Stimulated activated CD8-positive, alpha-beta memory T cell treated with anti-CD3 and anti-CD28 coated beads, Interleukin-15, amount 100 ng/mL, for 24 hours (primary cell): ENCODE results near the gene TUBA4A.
"Not testable (repeated sequence)": the region's sequence is repeated elsewhere in the genome, so short reads cannot be mapped to it uniquely, and the experiment has no call there.

Source experiments
- DNase-seq: peaks from one replicate; pipeline ENCODE4 v3.0.0-alpha.2; 2020; ENCODE audit warnings: low read depth

TUBA4A gene

DNA sequence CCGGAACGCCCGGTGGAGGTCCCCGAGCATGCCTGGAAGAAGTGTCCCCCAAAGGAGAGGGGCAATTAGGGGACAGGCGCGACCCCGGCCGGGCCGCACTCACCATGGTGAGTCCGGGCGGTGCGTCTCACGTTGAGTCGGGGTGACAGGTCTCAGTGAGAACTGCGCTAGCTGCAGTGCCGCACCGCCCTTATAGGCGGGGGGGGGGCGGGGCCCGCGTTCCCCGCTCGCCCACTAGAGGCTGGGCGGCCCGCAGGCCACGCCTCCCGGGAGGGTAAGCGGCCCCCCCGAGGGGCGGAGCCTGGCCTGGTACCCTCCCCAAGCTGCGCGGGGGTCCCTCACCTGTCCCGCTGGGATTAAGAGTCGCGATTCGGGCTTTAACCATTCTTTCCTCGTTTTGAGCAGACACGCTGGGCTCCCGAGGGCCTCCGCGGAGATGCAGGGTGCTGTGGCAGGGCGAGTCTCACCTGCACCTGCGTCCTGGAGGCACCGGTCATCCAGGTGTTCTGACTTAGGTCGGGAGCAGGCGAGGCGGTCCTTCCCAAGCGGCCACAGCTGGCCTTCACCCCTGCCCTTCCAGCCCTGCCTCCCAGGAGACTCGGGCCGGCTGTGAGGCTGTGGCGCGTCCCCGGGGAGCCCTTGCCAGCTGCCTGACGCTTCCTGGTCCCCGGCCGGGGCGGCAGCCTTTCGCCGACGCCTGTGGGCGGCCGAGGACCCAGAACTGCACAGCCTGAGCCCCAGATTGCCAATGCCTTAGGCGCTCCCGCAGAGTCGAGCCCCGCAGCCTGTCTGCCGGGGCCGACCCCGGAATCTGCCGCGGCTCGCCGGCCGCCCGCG, at the start of gene TUBA4A:
Gene TUBA4A, minus strand, starts transcription at position 166 of the 837 bp plus-strand sequence. Its CDS starts 60 bp downstream, at position 106.
- peak; percentile 74 for DNase-seq

DNA sequence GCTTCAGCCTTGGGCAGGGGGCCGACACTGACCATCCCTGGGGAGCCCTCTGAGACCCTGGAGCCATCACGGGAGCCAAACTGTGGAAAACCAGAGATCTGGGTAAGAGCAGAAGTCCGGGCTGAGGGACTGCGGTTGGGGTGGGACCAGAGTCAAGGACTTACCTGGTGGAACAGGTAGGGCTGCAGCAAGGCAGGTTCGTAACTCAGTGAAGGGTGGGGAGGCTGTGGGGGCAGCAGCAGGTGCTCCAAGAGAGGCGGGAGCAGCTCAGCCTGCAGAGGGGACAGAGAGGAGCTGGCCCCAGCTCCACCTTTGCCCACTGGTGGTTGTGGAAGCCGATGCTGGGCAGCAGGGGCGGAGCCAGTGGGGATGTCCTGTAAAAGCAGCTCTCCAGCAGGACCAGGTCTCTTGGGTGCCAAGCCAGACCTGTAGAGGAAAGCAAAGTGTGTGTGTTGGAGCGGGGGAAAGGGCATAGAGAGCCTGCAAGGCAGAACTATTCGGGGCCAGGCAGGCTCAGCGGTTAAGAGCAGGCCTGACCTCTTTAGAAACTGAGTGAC, 48.8 kb upstream of the TUBA4A start:
- no peak for DNase-seq

DNA sequence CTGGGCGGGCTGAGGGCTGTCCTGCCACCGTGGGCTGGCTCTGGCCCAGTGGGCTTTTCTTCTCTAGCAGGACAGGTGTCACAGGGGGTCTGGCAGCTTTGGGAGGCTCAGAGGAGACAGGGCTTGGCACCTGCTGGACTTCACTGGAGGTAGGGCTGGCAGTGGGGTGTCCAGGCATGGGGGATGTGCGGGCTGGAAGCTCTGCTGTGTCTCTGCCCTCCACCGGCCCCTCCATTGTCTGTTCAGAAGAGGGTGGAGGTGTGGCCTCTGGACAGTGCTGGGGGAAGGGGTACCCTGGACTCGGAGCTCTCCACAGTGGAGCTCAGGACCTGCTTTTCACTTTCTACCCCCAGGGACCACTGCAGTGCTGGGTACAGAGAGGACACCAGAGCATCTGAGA, 46.3 kb upstream of the TUBA4A start:
- DNase-seq: no peak

DNA sequence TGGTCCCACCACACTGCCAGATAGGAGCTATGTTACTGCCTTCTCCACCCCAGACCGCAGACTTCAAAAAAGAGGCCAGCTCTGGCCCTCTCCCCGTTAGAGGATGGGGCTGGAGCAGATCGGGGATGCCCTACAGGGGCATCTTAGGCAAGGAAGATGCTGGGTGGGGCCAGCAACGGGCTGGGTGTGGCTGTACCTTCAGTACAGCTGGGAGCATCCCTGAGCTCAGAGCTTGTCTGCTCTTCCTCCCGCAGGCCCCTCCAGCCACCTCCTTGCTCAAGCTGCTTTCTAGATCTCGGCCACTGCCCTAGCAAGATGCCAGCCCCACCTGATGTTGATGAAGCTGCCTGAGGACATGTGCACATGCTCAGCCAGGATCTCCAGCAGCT, 45.6 kb upstream of the TUBA4A start:
- DNase-seq: no peak

DNA sequence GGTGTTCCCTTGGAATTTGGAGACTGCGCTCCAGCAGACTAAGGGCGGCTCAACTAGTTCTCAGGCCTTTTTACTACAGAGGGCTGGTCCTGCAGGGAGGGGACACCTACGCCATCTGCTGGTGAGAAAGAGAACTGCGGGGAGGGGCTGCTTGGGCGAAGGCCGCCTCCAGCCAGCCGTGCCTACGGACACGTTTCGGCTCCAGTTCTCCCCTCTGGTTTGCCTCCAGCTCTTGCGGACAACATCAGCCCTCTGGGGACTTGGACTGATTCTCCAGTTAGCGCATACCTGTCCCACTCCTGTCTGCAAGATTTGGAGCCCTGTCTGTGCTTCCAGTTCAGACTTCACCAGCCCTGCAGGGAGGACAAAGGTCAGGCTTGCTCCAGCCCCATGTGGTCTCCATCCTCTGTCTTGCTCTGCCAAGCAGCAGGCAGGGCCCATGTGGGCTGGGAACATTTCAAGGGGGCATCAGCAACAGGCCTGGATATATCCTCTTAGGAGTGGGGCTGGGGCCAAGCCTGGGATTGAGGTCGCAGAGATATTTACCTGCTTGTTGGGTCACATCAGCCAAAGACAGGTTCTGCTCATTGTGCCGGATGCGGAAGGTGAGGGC, 45.1 kb upstream of the TUBA4A start:
- peak; percentile 88 for DNase-seq

DNA sequence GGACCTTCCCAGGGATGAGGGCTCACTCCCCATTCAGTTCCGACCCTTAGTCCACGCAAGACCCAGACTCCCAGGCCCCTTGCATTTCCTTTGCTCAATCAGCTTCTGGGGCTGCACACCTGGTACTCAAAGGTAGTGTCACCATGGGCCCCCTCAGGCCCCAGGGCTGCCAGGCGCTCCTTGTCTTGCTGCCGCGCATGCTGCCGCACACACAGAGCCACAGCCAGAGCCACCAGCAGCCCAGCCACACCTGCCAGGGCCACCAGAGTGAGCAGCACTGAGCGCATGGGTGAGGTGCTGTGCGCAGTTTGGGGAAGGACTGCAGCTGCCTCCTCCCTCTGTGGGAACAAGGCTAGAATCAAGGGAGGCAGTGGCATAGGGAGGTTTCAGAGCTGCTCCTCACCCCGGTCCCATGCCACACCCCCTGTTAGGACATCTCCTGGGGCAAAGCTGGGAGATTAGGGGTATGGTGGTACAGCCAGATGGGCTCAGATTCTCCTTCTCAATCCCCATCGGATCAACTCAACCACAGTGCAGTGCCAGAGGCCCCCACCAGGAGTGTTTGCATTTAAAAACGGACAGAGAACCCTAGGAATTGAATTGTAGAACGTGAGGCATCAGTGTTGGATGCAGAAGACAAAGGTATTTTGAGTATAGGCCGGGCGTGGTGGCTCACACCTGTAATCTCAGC, 44.2 kb upstream of the TUBA4A start:
- DNase-seq: no peak

DNA sequence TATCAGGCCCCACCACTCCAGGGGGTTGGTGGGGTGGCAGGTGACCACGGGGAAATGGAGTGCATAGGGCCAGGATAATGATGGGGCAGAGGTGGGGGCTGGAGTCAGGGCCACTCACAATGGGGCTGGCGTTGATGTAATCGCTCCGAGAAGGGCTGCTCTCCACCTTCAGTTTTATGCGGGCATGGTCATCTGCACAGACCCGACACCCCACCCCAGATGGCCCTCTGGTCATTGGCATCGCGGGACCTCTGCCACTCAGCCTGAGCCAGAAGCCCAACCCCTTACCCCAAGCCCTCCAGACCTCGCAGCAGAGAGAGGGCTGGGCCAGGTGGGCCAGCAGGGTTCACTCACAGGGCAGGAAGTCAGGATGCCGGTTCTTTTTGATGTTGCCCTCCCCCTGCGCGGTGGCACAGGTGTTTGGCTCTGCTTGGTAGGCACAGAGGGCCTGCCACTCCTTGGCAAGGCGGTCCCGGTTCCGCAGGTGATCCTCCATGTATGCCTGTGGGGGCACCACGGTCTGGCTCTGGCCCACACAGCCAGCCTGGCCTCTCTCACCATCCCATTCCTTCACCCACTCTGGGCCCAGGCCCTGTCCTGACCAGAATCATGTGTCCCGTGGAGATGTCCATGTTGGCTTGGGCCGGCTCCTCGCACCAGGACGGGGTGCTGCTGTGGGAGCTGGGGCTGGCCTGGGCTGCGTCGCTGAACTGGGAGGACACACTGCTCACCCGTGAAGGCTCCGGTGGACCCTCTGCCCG, 43.1 kb upstream of the TUBA4A start:
- no peak for DNase-seq

DNA sequence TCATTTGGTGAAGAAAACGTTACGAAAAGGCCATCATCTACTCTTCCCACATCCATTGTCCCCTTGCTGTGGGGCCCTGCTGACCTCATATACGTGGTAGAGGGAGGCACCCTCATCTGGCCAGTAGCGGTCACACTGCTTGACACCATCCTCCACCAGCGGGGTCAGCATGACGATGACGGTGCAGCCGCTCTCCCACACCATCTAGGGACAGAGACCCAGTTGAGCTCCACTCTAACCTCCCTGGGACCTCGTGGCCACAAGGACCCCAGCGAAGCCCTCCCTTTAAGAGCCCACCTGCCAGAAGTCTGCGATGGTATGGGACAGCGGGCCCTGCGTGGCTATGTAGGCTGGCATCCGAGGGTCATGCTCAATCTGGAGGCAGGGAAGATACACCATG, 42.4 kb upstream of the TUBA4A start:
- DNase-seq: no peak

DNA sequence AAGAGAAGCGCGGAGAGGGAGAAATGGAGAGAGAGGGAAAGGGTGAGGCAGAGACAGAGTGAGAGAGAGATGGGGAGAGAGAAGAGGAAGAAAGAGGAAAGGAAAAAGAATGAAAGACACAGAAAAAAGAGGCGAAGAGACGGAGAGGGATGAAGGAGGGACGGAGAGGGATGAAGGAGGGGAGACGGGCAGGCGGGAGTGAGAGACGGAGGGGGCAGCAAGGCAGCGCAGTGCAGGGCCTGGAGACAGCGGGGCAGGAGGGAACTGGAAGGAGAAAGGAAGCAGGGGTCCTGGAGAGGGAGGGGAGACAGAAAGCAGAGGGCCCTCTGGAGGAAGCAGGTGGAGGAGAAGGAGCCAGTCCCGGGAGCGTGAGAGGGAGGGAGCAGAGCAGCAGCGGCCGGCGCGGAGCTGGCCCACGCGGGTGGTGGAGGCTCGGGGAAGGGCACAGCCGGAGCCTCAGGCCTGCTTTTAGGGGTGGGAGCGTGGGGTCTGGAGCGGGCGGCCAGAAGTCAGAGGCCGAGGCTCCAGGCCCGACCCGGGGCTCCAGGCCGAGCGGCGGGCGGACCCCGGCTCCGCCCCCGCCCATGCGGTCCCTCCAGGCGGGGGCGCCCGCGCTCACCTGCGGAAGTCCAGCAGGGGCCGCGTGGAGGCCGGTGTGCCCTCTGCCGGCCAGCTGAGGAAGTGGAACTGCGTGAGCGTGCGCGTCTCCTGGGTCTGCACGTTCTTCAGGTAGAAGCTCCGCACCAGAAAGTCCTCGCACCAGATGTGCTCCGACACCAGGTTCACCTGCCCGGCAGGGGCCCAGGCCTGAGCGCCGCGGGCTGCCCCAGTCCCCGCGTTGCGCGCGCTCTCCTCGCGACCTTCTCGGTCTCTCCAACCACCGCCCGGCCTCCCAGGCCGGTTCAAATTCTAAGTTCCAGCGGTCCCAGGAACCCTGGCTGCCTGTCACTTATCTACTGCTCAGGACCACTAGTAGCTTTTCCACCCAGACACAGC, 40.9 kb upstream of the TUBA4A start:
- peak; percentile 81 for DNase-seq

DNA sequence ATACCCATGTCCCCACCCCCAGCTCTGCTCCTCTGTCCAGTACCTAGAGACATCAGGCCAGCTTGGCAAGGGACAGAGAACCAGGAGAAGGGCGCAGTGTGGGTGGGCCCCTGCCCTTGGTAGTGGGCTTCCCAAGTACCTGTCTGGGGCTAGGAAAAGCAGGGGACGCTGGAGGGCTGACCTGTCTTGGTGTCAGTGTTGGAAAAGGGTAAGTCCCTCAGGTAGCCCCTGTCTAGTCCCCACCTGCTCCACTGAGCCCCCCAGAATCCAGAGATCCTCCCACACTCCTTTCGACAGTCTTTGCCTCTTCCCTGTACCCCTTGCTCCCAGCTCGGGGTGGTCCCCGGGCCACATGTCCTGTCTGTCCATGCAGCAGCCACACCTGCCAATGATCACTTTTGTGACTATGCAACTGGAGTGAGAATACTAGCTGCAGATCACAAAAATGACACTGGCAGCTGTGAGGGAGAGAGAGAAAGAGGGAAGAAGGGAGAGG, 40.1 kb upstream of the TUBA4A start:
- no peak for DNase-seq

DNA sequence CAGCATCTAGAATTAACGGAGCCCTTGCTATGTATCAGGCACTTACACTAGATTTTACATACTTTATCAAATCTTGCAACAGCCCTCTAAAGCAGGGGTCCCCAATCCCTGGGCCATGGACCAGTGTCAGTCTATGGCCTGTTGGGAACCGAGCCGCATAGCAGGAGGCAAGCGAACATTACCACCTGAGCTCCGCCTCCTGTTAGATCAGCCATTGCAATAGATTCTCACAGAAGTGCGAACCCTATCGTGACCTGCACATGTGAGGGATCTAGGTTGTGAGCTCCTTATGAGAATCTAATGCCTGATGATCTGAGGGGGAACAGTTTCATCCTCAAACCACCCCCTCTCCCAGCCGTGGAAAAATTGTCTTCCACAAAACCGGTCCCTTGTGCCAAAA, 38.9 kb upstream of the TUBA4A start:
- no peak for DNase-seq

DNA sequence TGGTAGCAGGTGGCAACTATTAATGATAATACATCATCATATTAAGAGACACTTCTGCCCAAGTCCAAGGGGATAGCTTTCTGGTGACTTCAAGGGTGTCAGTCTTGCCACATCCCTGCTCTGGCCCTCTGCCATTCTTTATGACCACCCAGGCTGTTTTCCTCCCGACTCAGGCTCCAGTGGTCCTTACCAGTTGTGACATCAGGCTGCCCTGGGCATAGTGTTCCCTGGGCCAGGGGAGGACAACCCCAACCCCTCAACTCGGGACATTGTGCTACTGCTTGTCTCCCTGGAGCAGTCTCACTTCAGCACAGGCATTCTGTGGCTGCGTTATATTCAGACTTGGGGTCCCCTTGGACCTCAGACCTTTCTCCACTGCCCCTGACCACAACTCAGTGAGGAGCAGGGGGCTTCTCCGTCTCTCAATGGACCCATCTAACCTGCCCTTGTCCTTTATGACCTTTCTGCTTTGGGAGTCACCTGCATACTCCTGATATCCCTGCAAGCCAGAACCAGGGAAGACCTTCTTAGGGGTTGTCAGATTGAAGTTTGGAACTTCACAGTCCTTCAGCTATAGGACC, 38.3 kb upstream of the TUBA4A start:
- DNase-seq: no peak

DNA sequence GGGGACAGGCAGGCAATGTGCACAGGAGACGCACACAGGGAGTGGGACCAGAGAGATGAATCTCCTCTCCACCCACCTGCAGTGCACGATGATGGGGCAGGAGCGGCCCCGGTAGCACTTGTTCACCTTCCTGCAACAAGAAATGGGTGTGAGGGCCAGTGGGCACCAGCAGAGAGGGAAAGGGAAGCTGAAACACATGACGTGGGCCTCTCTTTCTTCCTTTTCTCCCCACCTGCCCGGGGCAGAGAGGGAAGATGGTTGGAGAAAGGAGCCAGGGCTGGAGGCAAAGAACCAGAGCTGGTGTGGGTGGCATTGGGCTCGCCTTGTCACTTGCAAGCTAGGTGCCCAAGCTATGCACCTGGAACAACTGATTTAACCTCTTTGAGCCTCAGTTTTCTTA, 37.7 kb upstream of the TUBA4A start:
- DNase-seq: no peak

DNA sequence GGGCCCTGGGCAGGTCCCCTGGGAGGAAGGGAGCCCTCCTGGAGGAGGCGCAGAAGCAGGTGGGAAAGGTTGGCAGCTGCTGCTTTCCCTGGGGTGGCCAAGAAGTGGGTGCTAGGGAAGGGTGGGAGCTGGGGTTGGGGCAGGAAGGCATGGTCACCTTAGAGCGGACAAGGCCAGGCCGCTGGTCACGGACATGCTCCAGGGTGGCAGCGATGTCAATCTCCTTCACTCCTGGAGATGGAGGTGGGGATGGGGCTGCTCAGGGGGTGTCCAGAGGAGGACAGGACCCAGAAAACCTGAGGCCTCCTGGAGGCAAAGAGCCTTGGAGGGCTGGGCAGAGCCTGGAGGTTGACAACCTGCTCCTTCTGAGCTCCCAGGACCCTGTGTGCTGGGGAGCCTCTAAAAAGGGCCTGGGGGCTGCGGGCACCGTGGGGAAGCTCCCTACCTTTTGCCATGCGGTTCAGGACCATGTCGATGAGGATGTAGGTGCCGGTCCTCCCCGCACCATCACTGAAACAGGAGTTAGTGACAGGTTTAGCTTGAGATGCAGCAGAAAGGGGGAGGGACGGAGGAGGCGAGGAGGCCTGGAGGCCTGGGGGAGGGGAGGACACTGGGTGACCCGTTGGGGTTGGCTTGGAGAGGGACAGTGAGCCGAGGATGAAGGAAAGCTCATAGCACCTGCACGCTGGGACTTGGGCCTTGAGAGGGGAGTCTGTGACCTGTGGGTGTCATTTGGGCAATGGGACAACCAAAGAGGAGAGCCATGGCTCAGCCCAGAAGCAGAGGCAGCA, 36.9 kb upstream of the TUBA4A start:
- DNase-seq: no peak

DNA sequence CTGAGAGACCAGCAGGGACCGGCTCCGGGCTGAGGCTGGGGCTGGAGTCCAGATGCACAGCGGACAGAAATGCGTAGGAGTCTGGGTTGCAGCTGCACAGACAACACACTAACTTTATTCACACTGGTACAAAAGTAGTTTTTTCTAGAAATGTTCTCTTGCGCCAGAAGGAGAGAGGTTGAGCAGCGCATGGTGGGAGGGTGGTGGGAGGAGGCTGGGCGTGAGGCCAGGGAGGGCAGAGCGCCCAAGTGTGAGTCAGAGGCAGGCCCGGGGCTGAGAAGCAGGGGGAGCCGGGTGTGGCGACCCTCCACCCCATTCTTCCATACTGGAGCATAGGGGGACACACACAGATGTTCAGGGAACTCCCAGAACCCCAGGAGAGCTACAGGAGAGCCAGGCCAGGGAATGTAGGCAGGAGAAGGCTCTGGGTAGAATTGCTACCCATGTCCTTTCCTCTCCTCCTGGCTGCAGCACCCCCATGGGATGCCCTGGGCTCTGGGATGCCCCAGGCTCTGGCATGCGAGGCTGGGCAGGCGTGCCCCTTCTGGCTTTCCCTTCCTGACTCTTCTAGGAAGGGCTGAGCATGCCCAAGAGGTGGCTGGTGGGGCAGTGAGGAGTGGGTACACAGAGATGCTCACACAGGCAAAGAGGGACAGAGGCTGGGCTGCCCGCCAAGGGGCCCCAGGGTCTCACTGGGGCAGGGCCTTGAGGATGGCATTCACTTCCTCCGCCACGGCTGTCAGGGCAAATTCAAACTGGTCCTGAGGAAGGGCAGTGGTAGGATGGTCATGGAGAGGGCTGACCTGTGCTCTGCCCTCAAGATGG, 36.0 kb upstream of the TUBA4A start:
- no peak for DNase-seq

DNA sequence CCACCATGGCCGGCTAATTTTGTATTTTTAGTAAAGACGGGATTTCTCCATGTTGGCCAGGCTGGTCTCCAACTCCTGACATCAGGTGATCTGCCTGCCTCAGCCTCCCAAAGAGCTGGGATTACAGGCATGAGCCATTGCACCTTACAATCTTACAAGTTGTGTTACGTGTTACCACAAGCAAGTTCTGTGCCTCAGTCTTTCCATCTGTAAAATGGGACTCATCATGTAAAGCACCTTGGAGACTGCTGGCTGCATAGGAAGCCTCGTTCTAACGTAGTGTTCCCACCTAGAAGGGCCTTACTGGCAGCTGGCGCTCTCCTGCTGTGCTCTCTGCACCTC, 35.4 kb upstream of the TUBA4A start:
- DNase-seq: no peak

DNA sequence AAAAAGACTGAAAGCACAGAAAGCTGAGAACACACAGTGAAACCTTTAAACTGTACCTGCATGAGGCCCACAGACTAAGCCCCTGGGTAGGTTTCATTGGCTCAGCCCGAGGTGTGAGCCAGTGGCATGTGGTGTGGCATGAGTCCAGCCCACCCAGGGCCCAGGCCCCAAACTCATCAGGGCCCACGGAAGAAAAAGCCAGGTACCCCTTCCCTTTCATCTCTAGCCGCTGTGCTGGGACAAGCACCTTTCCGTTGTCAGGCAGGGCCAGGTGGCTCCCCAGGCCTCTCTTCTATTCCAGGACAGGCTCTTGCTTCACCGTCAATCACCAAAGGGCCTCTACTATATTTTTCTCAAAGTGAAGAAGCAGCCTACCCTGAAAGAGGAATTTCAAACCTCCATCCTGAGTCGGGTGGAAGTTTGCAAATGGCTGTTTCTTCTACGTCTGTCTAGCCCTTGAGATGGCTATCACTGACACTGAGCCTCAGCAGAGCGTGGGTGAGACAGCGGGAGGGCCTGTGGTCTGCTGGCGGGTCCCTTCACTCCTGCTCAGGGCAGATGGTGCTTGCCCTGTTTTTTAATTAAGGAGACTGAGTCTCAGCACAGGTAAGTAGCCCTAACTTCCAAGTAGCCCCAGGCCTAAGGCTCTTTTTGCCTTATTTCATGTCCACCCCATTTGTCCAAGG, 34.0 kb upstream of the TUBA4A start:
- DNase-seq: no peak

DNA sequence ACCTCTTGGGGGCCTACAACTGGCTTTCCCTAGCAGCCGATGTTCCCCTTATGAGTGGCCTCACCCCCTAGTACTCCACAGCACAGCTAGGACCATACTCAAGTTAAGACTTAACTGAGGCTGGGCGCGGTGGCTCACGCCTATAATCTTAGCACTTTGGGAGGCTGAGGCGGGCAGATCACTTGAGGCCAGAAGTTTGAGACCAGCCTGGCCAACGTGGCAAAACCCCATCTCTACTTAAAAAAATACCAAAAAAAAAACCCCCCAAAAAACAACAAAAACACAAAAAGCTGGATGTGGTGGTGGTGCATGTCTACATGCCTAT, 33.4 kb upstream of the TUBA4A start:
- not testable (repeated sequence) for DNase-seq
